GM21529 (cell line): ENCODE measurements around the gene ZNRF1.
"Not testable (repeated sequence)": the region's sequence is repeated elsewhere in the genome, so short reads cannot be mapped to it uniquely, and the experiment has no call there.

Source experiments
- ATAC-seq: cut with Tn5 transposase; IDR thresholded peaks from one replicate; pipeline ENCODE4 v1.9.1; 2021; ENCODE audit not compliant: unreplicated experiment

The ZNRF1 gene

GRCh38 chr16:75111514-75111940 is 112.7 kb downstream of the ZNRF1 start:
- no peak for ATAC-seq

DNA sequence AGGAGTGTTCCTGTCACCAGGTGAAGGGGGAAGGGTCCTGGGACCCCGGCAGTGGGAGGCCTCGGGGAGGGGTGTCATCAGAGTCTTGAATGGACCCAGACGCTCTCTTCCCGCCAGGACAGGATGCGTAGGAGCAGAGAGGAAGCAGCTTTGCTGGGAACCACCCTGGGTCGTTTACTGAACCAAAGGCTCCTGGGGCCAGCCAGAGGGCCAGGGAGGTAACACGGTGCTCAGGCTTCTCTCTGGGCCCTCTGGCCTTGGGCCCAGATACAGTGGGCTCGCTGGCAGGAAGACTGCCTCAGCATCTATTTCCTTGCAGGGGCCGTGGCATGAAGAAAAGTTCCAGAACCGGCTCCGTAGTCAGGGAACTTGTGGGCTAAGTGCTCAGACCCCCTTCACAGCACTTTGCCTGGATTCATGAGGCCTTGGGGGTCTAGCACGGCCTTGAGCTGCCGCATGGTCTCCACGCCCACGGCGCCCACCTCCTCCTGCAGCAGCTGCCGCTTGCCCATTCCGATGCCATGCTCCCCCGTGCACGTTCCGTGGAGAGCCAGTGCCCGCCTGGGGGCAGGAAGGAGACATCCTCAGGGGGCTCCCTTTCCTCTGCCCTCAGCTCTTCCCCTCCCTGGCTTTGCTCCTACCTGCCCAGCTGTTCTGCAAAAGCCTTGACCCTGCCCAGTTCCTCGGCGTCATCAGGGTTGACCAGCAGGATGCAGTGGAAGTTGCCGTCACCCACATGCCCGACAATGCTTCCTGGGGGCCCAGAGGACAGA is 113.3 kb downstream of the ZNRF1 start:
- ATAC-seq, result no peak

GRCh38 chr16:75112734-75113491 is 114.1 kb downstream of the ZNRF1 start:
- no peak for ATAC-seq

GRCh38 chr16:75113541-75114121 is 114.8 kb downstream of the ZNRF1 start:
- no peak for ATAC-seq

- no peak for ATAC-seq
Observed at GRCh38 chr16:75114179-75114945, 115.5 kb downstream of the ZNRF1 start.

DNA sequence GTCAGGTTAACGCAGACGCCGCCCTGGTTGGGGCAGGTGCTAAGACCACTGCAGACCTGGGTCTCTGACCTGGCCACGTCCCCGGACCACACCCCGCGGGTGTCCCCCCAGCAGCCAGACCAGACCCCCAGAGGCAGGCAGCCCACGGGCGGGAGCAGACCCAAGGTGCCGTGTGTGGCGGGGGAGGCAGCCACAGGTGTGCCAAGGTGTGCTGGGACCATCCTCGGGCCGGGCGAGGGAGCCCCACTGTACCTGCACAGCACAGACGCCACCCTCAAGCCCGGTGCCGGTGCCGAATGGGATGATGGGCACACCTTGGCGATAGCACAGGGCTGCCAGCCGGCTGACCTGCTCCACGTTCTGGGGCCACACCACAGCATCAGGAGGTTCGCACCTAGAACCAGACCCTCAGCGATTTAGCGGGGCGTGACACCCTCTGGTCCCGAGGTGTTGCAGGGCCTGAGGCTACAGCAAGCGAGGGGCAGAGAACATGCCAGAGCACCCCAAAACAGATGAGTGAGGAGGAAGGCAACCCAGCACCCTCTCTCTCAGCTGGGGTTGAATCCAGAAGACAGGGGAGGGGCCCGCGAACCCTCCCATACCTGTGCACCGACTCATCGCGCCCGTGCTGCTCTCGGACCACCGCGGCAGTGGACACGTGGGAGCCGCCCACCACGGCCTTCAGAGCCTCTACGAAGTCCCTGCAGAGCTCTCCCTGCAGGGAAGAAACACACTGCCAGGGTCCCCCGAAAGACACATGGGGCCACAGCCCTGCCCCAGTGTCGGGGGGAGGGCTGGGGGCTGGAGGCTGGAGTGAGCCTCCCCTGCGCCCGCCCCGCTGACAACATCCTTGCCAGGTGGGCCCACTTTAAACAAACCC is 116.4 kb downstream of the ZNRF1 start:
- ATAC-seq, result no peak

DNA sequence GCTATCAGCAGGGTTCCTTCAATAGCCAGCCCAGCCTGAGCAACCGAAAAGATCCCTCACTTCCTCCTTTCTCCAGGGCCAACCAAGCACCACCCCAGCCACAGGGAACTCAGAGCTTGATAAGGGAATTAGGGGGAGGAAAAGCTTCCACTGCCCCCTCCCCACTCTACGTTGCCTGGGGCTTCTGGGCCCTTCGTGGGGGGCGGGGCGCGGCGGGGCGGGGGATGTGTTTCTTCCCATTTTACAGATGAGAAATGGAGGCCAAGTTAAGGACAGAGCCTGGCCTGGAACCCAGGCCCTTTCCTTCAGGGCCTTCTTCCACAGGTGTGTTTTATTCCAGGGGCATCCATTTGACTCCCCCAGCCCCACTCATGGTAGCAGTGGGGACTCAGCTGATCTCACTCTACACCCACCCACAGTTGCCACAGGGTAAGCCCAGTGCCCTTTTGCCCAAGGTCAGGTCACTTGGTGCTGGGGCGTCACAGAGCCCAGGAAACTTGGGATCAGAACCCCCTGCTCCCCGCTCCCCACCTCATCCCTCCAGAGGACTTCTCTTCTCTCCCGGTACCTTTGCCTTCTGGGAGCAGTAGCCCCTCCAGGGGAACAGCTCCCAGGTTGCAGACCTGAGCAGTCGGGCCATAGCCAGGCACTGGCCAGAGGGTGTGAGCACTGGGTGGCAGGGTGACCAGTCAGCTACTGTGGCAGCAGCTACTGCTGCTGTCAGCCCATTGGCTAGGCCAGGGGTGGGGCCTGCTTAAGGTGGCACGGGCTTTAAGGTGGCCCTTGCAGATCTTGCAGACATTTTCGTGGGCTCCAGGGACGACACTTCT is 117.5 kb downstream of the ZNRF1 start, which contains the start of gene LDHD:
Gene LDHD, minus strand, starts transcription at position 700 of the 830 bp plus-strand sequence. Its CDS starts 60 bp downstream, at position 640.
- no peak for ATAC-seq

DNA sequence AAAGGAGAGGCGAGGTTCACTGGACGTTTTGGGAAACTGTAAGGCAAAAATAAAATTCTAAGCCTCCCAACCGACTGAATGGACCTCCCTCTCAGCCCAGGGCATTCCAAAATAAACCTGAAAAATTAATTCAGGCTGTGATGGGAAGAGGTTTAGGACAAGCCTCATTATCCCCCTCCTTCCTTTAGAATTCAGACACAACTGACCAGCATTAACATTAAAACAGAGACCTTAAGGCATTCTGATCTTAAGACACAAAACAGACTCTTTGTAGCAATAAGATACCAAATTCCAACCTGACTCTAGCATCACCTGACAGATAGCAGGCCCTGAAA is 118.1 kb downstream of the ZNRF1 start:
- no peak for ATAC-seq

DNA sequence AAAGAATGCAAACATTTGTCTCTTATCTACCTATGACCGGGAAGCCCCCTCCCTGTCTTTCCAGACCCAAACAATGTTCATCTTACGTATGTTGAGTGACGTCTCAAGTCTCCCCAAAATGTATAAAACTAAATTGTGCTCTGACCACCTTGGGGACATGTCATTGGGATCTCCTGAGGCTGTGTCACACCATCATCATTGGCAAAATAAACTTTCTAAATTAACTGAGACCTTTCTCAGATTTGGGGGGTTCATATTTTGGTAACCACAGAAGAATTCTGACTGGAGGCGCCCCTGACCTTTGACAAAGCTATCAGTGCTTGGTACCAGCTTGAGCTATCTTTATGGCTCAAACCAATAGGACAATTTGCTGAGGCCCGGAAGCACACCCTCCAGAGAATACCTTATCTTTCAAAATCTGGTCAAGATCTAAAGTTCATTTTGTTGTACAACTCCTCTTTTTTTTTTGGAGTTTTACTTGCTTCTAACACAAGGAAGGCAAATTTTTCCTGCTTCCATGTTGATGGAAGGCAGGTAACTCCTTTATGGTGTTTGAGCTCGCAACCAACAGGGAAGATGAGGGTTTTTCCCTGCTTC is 120.2 kb downstream of the ZNRF1 start:
- no peak for ATAC-seq

DNA sequence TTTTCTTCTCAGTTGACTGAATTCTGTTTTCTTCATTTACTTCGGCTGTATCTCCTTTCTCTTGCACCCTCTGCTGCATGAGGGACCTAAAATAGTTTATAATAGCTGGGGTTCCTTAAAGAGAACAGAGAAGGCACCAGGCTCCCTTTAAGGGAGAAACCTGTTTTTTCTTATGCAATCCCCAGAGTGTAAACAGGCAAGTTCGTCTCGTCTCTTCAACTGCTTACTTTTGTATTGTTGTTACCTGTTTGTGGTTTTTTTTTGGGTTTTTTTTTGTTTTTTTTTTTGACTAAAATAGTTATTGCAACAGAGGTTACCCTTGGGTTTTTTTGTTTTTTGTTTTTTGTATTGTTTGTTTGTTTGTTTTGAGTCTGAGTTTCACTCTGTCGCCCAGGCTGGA is 121.4 kb downstream of the ZNRF1 start:
- ATAC-seq, result no peak

DNA sequence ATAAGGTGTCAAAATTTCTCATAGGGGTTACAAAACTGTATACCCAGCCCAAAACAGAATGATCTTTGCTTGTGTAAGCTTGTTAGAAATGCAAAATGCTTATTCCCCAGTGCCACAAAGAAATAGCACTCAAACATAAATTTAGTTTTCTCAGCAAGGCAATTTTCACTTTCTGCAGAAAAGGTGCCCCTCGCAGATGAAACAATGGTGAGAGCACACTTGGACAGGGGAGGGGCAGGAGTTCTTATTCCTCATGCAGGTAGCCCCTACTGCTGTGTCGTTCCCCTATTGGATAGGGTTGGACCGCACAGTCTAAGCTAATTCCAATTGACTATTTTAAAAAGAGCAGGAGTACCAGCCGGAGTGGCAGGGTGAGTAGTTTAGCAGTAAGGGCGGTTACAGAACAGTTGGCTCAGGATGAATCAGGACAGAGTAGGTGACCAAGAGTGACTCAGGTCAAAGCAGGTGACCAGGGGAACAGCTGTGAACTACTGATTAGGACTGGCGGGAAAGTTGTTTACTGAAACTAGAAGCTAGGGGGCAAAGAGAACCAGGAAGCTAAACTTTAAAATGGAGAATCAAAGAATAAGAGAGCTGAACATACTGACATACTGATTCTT is 123.2 kb downstream of the ZNRF1 start:
- no peak for ATAC-seq

GRCh38 chr16:75122609-75123008 is 123.8 kb downstream of the ZNRF1 start:
- ATAC-seq, result no peak

- no peak for ATAC-seq
Observed at GRCh38 chr16:75127713-75128415, 129.0 kb downstream of the ZNRF1 start.

- not testable (repeated sequence) for ATAC-seq
Observed at GRCh38 chr16:75129421-75130149, 130.8 kb downstream of the ZNRF1 start.

DNA sequence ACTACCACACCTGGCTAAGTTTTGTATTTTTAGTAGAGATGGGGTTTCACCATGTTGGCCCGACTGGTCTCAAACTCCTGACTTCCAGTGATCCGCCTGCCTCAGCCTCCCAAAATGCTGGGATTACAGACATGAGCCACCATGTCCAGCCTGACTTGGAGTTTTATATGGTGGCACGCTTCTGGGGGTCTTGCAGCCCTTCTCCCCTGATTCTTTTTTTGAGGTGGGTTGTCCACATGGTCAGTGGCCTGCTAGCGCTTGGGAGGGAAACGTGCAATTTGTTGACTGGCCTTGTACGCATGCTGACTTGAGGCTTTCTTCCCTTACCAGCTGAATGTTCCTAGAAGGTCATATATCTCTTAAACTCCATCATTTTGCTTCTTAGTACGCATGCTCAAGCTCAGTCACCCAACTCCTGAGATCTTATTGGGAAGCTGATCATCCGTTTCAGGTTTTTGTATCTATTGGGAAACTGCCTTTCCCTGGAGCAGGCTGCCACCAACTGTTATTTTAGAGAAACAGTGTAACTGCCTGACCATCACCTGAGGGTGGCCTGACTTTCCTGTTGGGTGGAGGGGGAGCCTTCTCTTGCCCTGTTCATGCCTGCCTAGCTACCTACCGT is 131.4 kb downstream of the ZNRF1 start:
- no peak for ATAC-seq

- ATAC-seq, result no peak
Observed at GRCh38 chr16:75131081-75131480, 132.3 kb downstream of the ZNRF1 start.

DNA sequence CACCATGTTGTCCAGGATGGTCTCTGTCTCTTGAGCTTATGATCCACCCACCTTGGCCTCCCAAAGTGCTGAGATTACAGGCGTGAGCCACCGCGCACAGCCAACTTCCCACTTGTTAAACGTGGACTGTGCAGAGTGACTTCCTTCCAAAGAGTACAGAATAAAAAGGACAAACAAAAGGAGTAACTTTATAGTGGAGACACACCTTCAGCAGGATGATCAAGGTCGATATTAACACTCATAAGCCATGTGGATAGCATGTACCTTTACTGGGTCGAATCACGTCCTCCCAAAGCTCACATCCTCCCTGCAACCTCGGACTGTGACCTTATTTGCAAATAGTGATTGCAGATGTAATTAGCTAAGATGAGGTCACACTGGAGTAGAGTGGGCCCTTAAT is 139.4 kb downstream of the ZNRF1 start:
- no peak for ATAC-seq
